GM23338 (cell line): Measurements from ENCODE around the gene HNRNPF. TPM values are rescaled to one million over a fixed set of nuclear protein-coding genes. Genes with fewer than 3 reads are reported as not detected.

Source experiments
- ATAC-seq: fragments of 200-7000 bp; cut with Tn5 transposase; 3 replicates; pipeline ENCODE4 v1.9.1; 2020
- DNase-seq: peaks from one replicate; pipeline ENCODE4 v3.0.0-alpha.2; 2015; ENCODE audit warnings: low spot score
- H2AFZ ChIP-seq: fragments of 200-600 bp; sonication (generic); 2 replicates; pipeline ENCODE4 v1.8.0; 2016; ENCODE audit warnings: antibody characterized with exemption, mild to moderate bottlenecking, moderate library complexity
- H3F3A ChIP-seq: fragments of 200-600 bp; sonication (generic); replicated peaks from 2 replicates; pipeline ENCODE4 v1.8.0; 2017; ENCODE audit warnings: antibody characterized with exemption, mixed run types, low read depth
- H3K27ac ChIP-seq: fragments of 200-600 bp; sonication (generic); 2 replicates; pipeline ENCODE4 v1.6.1; 2016; ENCODE audit warnings: low read depth
- H3K27me3 ChIP-seq: fragments of 200-600 bp; sonication (generic); 2 replicates; pipeline ENCODE4 v1.8.0; 2016; ENCODE audit warnings: mild to moderate bottlenecking, mixed run types, moderate library complexity; ENCODE audit not compliant: insufficient read depth
- H3K36me3 ChIP-seq: fragments of 200-600 bp; sonication (generic); 2 replicates; pipeline ENCODE4 v1.8.0; 2016; ENCODE audit warnings: mild to moderate bottlenecking; ENCODE audit not compliant: insufficient read depth
- H3K4me1 ChIP-seq: fragments of 200-600 bp; sonication (generic); 2 replicates; pipeline ENCODE4 v1.8.0; 2016; ENCODE audit warnings: mild to moderate bottlenecking, moderate library complexity; ENCODE audit not compliant: insufficient read depth
- H3K4me2 ChIP-seq: fragments of 200-600 bp; sonication (generic); 2 replicates; pipeline ENCODE4 v1.7.1; 2017; ENCODE audit warnings: mixed run types
- H3K4me3 ChIP-seq: fragments of 200-600 bp; sonication (generic); 2 replicates; pipeline ENCODE4 v1.6.1; 2016; ENCODE audit warnings: mixed run types
- H3K79me2 ChIP-seq: fragments of 200-600 bp; sonication (generic); replicated peaks from 2 replicates; pipeline ENCODE4 v1.8.0; 2017; ENCODE audit warnings: mild to moderate bottlenecking; ENCODE audit not compliant: insufficient read depth
- H3K9me2 ChIP-seq: fragments of 200-600 bp; sonication (generic); 2 replicates; pipeline ENCODE4 v1.8.0; 2017; ENCODE audit not compliant: insufficient read depth
- H4K20me1 ChIP-seq: fragments of 200-600 bp; sonication (generic); replicated peaks from 2 replicates; pipeline ENCODE4 v1.8.0; 2017; ENCODE audit warnings: mild to moderate bottlenecking; ENCODE audit not compliant: insufficient read depth
- H3K27ac Mint-ChIP-seq: 2 replicates; pipeline ENCODE4 v1.8.0; 2020; ENCODE audit warnings: inconsistent platforms, mild to moderate bottlenecking, moderate library complexity, mixed read lengths
- H3K27me3 Mint-ChIP-seq: 3 replicates; pipeline ENCODE4 v1.8.0; 2022; ENCODE audit warnings: low read depth, mild to moderate bottlenecking, moderate library complexity, mixed read lengths, inconsistent platforms; ENCODE audit not compliant: insufficient read depth, poor library complexity
- H3K36me3 Mint-ChIP-seq: 3 replicates; pipeline ENCODE4 v1.8.0; 2021; ENCODE audit warnings: low read depth, mild to moderate bottlenecking, inconsistent platforms, moderate library complexity, mixed read lengths
- H3K4me1 Mint-ChIP-seq: 3 replicates; pipeline ENCODE4 v1.8.0; 2020; ENCODE audit warnings: mild to moderate bottlenecking, inconsistent platforms, mixed read lengths
- H3K4me3 Mint-ChIP-seq: 3 replicates; pipeline ENCODE4 v1.8.0; 2021; ENCODE audit warnings: moderate library complexity, mild to moderate bottlenecking, inconsistent platforms, mixed read lengths
- H3K9me3 Mint-ChIP-seq: 3 replicates; pipeline ENCODE4 v1.8.0; 2020; ENCODE audit warnings: moderate library complexity, mild to moderate bottlenecking, inconsistent platforms, mixed read lengths
- CREB1 ChIP-seq: fragments of 250-450 bp; sonication (Bioruptor Pico); IDR thresholded peaks from 2 replicates; pipeline ENCODE4 v1.5.0; 2020; ENCODE audit warnings: low read depth, mild to moderate bottlenecking, moderate library complexity
- EZH2 ChIP-seq: fragments of 200-600 bp; sonication (generic); IDR thresholded peaks from one replicate; pipeline ENCODE4 v1.8.0; 2017; ENCODE audit warnings: antibody characterized with exemption, mild to moderate bottlenecking, low read depth; ENCODE audit not compliant: unreplicated experiment
- EZH2phosphoT487 ChIP-seq: fragments of 200-600 bp; sonication (generic); IDR thresholded peaks from one replicate; pipeline ENCODE4 v1.8.1; 2018; ENCODE audit warnings: antibody characterized with exemption; ENCODE audit not compliant: unreplicated experiment
- JUNB ChIP-seq: IDR thresholded peaks from one replicate; pipeline ENCODE4 v1.6.1; 2016; ENCODE audit warnings: antibody characterized with exemption; ENCODE audit not compliant: unreplicated experiment
- NANOG ChIP-seq: IDR thresholded peaks from 2 replicates; pipeline ENCODE4 v1.6.1; 2016; ENCODE audit warnings: antibody characterized with exemption, borderline replicate concordance
- POLR2AphosphoS5 ChIP-seq: IDR thresholded peaks from 2 replicates; pipeline ENCODE4 v1.6.1; 2016; ENCODE audit warnings: antibody characterized with exemption, low read depth
- STAT1 ChIP-seq: IDR thresholded peaks from one replicate; pipeline ENCODE4 v1.6.1; 2016; ENCODE audit warnings: antibody characterized with exemption; ENCODE audit not compliant: unreplicated experiment
- ZNF114 ChIP-seq: fragments of 250-450 bp; sonication (Bioruptor Pico); IDR thresholded peaks from 2 replicates; pipeline ENCODE4 v1.5.0; 2020; ENCODE audit warnings: mild to moderate bottlenecking, moderate library complexity
- ZNF331 ChIP-seq: fragments of 250-450 bp; sonication (Bioruptor Pico); IDR thresholded peaks from 2 replicates; pipeline ENCODE4 v1.5.0; 2020; ENCODE audit warnings: low read depth, mild to moderate bottlenecking, moderate library complexity
- polyA plus RNA-seq: library from polyadenylated mRNA; unstranded; fragments of >200 nt; fragmentation: Nextera tagmentation; extraction: Ambion mirVana; gene quantifications from 2 replicates; pipeline ENCODE4 v1.2.1, GENCODE V29; 2016
- total RNA-seq: library from RNA; depleted of rRNA; stranded (reverse); fragments of >200 nt; shearing (Covaris generic); gene quantifications from 2 replicates; pipeline ENCODE4 v1.2.3, GENCODE V29; 2014
- TF ChIP-seq, protein P1 (sequence below): fragments of 250-450 bp; sonication (Bioruptor Pico); IDR thresholded peaks from 2 replicates; pipeline ENCODE4 v1.5.0; 2020; ENCODE audit warnings: mild to moderate bottlenecking, moderate library complexity
- TF ChIP-seq, protein P2 (sequence below): IDR thresholded peaks from 2 replicates; pipeline ENCODE4 v1.6.1; 2016; ENCODE audit warnings: antibody characterized with exemption
- TF ChIP-seq, protein P3 (sequence below), 2 experiments: fragments of 200-600 bp in 1 of 2; sonication (generic) in 1 of 2; conservative IDR thresholded peaks; 2 replicates each; pipeline versions ENCODE4 v1.5.1 to v1.6.1; 2016 to 2017; ENCODE audit warnings: antibody characterized with exemption in 2 of 2, low read depth in 2 of 2, mild to moderate bottlenecking in 2 of 2, moderate library complexity in 1 of 2
- TF ChIP-seq, protein P4 (sequence below): IDR thresholded peaks from one replicate; pipeline ENCODE4 v1.6.1; 2018; ENCODE audit warnings: antibody characterized with exemption; ENCODE audit not compliant: unreplicated experiment

Gene HNRNPF
- total and polyA plus RNA-seq, 2 experiments from 2014 or later: 210 to 378 TPM

DNA sequence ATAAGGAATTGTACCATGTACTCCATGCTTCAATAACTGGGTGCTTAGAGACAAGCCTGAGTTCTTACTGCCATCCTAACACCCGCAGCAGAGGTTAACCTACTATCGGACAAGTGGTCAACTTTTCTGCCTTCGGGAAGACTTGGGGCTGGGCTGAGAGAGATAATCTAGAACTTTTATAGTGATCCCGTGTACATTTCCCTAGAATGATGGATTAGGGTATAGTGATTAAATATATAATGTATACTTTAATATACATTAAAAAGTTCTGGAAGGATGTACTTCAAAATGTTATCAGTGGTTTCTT is 12.2 kb upstream of the HNRNPF start:
- Histone ChIP-seq H3K9me2 (no peaks in the 10 kb centered on the region), H3K79me2 (no peaks in the 10 kb centered on the region), H3K4me1 (no peaks in the 10 kb centered on the region), H3K36me3 (no peaks in the 10 kb centered on the region), H3F3A (peaks cover 16% of the 10 kb centered on the region), H3K27me3 (peaks cover 10% of the 10 kb centered on the region; the same call in 1 of the 2 replicates), H4K20me1 (no peaks in the 10 kb centered on the region), H3K4me3 (peak overlapping the region; percentile 70), H3K27ac (peak overlapping the region; percentile 88; the same call in 1 of the 2 replicates), H2AFZ (peak overlapping the region; percentile 97), H3K4me2 (peak overlapping the region; percentile 88)
- Mint-ChIP-seq H3K27me3 (peaks cover 10% of the 10 kb centered on the region), H3K36me3 (peaks cover 14% of the 10 kb centered on the region), H3K4me1 (peaks cover 8% of the 10 kb centered on the region; the same call in 2 of the 3 replicates), H3K9me3 (peaks cover 22% of the 10 kb centered on the region), H3K4me3 (peak overlapping the region; percentile 77), H3K27ac (peak overlapping the region; percentile 89)
- TF ChIP-seq ZNF114: no peak
- TF ChIP-seq CREB1 (CRISPR knock-in tag): no peak
- TF ChIP-seq, protein P1, sequence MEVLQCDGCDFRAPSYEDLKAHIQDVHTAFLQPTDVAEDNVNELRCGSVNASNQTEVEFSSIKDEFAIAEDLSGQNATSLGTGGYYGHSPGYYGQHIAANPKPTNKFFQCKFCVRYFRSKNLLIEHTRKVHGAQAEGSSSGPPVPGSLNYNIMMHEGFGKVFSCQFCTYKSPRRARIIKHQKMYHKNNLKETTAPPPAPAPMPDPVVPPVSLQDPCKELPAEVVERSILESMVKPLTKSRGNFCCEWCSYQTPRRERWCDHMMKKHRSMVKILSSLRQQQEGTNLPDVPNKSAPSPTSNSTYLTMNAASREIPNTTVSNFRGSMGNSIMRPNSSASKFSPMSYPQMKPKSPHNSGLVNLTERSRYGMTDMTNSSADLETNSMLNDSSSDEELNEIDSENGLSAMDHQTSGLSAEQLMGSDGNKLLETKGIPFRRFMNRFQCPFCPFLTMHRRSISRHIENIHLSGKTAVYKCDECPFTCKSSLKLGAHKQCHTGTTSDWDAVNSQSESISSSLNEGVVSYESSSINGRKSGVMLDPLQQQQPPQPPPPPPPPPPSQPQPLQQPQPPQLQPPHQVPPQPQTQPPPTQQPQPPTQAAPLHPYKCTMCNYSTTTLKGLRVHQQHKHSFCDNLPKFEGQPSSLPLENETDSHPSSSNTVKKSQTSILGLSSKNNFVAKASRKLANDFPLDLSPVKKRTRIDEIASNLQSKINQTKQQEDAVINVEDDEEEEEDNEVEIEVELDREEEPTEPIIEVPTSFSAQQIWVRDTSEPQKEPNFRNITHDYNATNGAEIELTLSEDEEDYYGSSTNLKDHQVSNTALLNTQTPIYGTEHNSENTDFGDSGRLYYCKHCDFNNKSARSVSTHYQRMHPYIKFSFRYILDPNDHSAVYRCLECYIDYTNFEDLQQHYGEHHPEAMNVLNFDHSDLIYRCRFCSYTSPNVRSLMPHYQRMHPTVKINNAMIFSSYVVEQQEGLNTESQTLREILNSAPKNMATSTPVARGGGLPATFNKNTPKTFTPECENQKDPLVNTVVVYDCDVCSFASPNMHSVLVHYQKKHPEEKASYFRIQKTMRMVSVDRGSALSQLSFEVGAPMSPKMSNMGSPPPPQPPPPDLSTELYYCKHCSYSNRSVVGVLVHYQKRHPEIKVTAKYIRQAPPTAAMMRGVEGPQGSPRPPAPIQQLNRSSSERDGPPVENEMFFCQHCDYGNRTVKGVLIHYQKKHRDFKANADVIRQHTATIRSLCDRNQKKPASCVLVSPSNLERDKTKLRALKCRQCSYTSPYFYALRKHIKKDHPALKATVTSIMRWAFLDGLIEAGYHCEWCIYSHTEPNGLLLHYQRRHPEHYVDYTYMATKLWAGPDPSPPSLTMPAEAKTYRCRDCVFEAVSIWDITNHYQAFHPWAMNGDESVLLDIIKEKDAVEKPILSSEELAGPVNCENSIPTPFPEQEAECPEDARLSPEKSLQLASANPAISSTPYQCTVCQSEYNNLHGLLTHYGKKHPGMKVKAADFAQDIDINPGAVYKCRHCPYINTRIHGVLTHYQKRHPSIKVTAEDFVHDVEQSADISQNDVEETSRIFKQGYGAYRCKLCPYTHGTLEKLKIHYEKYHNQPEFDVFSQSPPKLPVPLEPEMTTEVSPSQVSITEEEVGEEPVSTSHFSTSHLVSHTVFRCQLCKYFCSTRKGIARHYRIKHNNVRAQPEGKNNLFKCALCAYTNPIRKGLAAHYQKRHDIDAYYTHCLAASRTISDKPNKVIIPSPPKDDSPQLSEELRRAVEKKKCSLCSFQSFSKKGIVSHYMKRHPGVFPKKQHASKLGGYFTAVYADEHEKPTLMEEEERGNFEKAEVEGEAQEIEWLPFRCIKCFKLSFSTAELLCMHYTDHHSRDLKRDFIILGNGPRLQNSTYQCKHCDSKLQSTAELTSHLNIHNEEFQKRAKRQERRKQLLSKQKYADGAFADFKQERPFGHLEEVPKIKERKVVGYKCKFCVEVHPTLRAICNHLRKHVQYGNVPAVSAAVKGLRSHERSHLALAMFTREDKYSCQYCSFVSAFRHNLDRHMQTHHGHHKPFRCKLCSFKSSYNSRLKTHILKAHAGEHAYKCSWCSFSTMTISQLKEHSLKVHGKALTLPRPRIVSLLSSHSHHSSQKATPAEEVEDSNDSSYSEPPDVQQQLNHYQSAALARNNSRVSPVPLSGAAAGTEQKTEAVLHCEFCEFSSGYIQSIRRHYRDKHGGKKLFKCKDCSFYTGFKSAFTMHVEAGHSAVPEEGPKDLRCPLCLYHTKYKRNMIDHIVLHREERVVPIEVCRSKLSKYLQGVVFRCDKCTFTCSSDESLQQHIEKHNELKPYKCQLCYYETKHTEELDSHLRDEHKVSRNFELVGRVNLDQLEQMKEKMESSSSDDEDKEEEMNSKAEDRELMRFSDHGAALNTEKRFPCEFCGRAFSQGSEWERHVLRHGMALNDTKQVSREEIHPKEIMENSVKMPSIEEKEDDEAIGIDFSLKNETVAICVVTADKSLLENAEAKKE (CRISPR knock-in tag): no peak
- no peak for TF ChIP-seq JUNB
- TF ChIP-seq, protein P2, sequence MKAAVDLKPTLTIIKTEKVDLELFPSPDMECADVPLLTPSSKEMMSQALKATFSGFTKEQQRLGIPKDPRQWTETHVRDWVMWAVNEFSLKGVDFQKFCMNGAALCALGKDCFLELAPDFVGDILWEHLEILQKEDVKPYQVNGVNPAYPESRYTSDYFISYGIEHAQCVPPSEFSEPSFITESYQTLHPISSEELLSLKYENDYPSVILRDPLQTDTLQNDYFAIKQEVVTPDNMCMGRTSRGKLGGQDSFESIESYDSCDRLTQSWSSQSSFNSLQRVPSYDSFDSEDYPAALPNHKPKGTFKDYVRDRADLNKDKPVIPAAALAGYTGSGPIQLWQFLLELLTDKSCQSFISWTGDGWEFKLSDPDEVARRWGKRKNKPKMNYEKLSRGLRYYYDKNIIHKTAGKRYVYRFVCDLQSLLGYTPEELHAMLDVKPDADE: no peak
- no peak for TF ChIP-seq NANOG
- TF ChIP-seq, protein P3, sequence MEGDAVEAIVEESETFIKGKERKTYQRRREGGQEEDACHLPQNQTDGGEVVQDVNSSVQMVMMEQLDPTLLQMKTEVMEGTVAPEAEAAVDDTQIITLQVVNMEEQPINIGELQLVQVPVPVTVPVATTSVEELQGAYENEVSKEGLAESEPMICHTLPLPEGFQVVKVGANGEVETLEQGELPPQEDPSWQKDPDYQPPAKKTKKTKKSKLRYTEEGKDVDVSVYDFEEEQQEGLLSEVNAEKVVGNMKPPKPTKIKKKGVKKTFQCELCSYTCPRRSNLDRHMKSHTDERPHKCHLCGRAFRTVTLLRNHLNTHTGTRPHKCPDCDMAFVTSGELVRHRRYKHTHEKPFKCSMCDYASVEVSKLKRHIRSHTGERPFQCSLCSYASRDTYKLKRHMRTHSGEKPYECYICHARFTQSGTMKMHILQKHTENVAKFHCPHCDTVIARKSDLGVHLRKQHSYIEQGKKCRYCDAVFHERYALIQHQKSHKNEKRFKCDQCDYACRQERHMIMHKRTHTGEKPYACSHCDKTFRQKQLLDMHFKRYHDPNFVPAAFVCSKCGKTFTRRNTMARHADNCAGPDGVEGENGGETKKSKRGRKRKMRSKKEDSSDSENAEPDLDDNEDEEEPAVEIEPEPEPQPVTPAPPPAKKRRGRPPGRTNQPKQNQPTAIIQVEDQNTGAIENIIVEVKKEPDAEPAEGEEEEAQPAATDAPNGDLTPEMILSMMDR (conservative IDR thresholded peaks at IDR 0.05; ENCODE audit: low read depth in 2 of 2): no peak
- no peak for TF ChIP-seq EZH2
- TF ChIP-seq STAT1: no peak
- no peak for TF ChIP-seq ZNF331
- no peak for TF ChIP-seq POLR2AphosphoS5
- TF ChIP-seq, protein P4, sequence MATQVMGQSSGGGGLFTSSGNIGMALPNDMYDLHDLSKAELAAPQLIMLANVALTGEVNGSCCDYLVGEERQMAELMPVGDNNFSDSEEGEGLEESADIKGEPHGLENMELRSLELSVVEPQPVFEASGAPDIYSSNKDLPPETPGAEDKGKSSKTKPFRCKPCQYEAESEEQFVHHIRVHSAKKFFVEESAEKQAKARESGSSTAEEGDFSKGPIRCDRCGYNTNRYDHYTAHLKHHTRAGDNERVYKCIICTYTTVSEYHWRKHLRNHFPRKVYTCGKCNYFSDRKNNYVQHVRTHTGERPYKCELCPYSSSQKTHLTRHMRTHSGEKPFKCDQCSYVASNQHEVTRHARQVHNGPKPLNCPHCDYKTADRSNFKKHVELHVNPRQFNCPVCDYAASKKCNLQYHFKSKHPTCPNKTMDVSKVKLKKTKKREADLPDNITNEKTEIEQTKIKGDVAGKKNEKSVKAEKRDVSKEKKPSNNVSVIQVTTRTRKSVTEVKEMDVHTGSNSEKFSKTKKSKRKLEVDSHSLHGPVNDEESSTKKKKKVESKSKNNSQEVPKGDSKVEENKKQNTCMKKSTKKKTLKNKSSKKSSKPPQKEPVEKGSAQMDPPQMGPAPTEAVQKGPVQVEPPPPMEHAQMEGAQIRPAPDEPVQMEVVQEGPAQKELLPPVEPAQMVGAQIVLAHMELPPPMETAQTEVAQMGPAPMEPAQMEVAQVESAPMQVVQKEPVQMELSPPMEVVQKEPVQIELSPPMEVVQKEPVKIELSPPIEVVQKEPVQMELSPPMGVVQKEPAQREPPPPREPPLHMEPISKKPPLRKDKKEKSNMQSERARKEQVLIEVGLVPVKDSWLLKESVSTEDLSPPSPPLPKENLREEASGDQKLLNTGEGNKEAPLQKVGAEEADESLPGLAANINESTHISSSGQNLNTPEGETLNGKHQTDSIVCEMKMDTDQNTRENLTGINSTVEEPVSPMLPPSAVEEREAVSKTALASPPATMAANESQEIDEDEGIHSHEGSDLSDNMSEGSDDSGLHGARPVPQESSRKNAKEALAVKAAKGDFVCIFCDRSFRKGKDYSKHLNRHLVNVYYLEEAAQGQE: no peak
- TF ChIP-seq EZH2phosphoT487: no peak
- no peak for ATAC-seq
- DNase-seq: no peak
